ENCODE measurements around the gene HTR1A. TPM values are rescaled to one million over a fixed set of nuclear protein-coding genes. Genes with fewer than 3 reads are reported as not detected.

HTR1A gene
- total RNA-seq (2022; extraction: Qiagen RNA extraction), result not detected in 5 replicates

DNA sequence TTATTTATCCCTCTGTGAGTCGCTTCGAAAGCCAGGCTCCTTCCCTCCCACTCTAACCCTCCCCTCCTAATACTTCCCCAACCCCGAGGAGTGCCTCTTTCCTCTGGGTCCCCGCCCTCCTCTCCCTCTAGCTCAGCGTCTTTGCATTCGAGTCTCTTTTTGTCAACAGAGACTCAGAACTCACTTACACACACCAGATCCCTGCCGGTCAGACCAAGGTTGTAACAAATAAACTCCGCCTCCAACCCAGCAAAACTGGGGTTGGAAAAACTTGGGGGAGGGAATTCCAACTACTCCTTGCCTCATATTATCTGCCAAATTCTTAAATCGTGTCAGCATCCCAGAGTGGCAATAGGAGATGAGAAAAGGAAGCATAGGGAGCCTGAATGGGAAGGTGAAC lies at the start of gene HTR1A:
Gene HTR1A (minus strand): TSS at position 167 of the 400 bp plus-strand sequence. CDS start 726 bp downstream, outside the sequence.

Other genes with a start within 250 kb of the HTR1A start
- gene RNF180, start 203.4 kb upstream of the HTR1A start, total RNA-seq (2022; extraction: Qiagen RNA extraction), result 0.18 to 0.47 TPM (median 0.41 TPM) in 5 replicates

Measured in A549 treated with dexamethasone at 1 μM for 4 hours (cell line).